HEK293T (cell line): ENCODE data around the gene HOXC5.

ENCODE experiments used
- CTCF ChIA-PET: fragments of 350-600 bp; formaldehyde crosslinking; extraction: SDS; loops from one replicate; lab custom pipeline; 2021; ENCODE audit warnings: antibody characterized with exemption, inconsistent platforms; lab: Yijun Ruan, JAX
- POLR2A ChIA-PET: fragments of 350-600 bp; formaldehyde crosslinking; extraction: SDS; loops from one replicate; lab custom pipeline; 2020; ENCODE audit warnings: antibody characterized with exemption, inconsistent platforms; lab: Yijun Ruan, JAX
- DNase-seq: peaks from one replicate; pipeline ENCODE4 v3.0.0; 2012; ENCODE audit warnings: mixed read lengths; ENCODE audit errors: extremely low spot score
- ARNT ChIP-seq: fragments of 450-650 bp; IDR thresholded peaks from 2 replicates; pipeline ENCODE4 v1.6.1; 2017; ENCODE audit warnings: mild to moderate bottlenecking
- BHLHE40 ChIP-seq: fragments of 450-650 bp; IDR thresholded peaks from 2 replicates; pipeline ENCODE4 v1.6.1; 2016; ENCODE audit warnings: mild to moderate bottlenecking, moderate library complexity, borderline replicate concordance
- CTBP1 ChIP-seq: fragments of 450-650 bp; IDR thresholded peaks from 2 replicates; pipeline ENCODE4 v1.6.1; 2016; ENCODE audit warnings: borderline replicate concordance
- ELF4 ChIP-seq: fragments of 450-650 bp; IDR thresholded peaks from 2 replicates; pipeline ENCODE4 v1.6.1; 2017; ENCODE audit warnings: antibody characterized with exemption
- FOXA1 ChIP-seq: fragments of 450-650 bp; IDR thresholded peaks from 2 replicates; pipeline ENCODE4 v1.6.1; 2016; ENCODE audit warnings: mild to moderate bottlenecking
- FOXK2 ChIP-seq: fragments of 450-650 bp; IDR thresholded peaks from 2 replicates; pipeline ENCODE4 v1.6.1; 2016; ENCODE audit warnings: mild to moderate bottlenecking
- FOXM1 ChIP-seq: fragments of 450-650 bp; IDR thresholded peaks from 2 replicates; pipeline ENCODE4 v1.6.1; 2017; ENCODE audit warnings: mild to moderate bottlenecking, borderline replicate concordance
- HDGF ChIP-seq: fragments of 450-650 bp; IDR thresholded peaks from 2 replicates; pipeline ENCODE4 v1.6.1; 2017; ENCODE audit warnings: antibody characterized with exemption, borderline replicate concordance
- L3MBTL2 ChIP-seq: fragments of 450-650 bp; conservative IDR thresholded peaks from 2 replicates; pipeline ENCODE4 v1.6.1; 2016; ENCODE audit warnings: mild to moderate bottlenecking
- LEF1 ChIP-seq: fragments of 450-650 bp; IDR thresholded peaks from 2 replicates; pipeline ENCODE4 v1.6.1; 2017; ENCODE audit warnings: mild to moderate bottlenecking, borderline replicate concordance
- NFRKB ChIP-seq: fragments of 450-650 bp; IDR thresholded peaks from 2 replicates; pipeline ENCODE4 v1.6.1; 2016; ENCODE audit warnings: mild to moderate bottlenecking, moderate library complexity
- SP1 ChIP-seq: fragments of 450-650 bp; IDR thresholded peaks from 2 replicates; pipeline ENCODE4 v1.6.1; 2017
- SUZ12 ChIP-seq: fragments of 450-650 bp; IDR thresholded peaks from 2 replicates; pipeline ENCODE4 v1.6.1; 2016; ENCODE audit warnings: mild to moderate bottlenecking
- TARDBP ChIP-seq: fragments of 450-650 bp; IDR thresholded peaks from 2 replicates; pipeline ENCODE4 v1.6.1; 2016
- ZNF384 ChIP-seq: fragments of 450-650 bp; IDR thresholded peaks from 2 replicates; pipeline ENCODE4 v1.6.1; 2016
- TF ChIP-seq, protein P1 (sequence below): fragments of 450-650 bp; IDR thresholded peaks from 2 replicates; pipeline ENCODE4 v1.6.1; 2016

Gene HOXC5

DNA sequence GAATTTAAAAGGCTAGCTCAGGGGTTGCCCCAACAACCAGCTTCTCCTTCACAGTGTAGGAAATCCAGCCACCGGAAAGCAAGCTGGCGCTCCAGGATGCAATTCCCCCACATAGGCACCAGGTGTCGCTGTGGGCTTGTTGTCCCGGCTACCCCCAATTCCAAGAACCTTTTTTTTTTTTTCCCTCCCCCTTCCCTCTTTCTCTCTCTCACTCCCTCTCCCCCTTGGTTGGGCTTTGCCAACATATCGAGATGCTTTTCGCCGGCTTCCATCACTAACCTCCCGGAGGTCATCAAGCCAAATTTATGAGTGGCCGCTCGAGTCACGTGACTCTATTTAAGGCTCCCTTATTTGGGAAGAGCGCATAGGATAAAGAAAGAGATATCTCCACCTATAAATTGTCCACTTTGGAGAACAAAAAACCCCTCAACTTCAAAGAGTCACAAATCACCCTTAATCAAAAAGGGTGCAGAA lies at the start of gene HOXC5:
TSS of gene HOXC5 (plus strand) at position 424 of the 474 bp plus-strand sequence. CDS start 73 bp downstream, outside the sequence.
- TF ChIP-seq FOXA1 (no peak), SP1 (no peak), CTBP1 (peak; percentile 71), ZNF384 (peak; percentile 100)
- TF ChIP-seq, protein P1, sequence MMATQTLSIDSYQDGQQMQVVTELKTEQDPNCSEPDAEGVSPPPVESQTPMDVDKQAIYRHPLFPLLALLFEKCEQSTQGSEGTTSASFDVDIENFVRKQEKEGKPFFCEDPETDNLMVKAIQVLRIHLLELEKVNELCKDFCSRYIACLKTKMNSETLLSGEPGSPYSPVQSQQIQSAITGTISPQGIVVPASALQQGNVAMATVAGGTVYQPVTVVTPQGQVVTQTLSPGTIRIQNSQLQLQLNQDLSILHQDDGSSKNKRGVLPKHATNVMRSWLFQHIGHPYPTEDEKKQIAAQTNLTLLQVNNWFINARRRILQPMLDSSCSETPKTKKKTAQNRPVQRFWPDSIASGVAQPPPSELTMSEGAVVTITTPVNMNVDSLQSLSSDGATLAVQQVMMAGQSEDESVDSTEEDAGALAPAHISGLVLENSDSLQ: peak; percentile 79
- POLR2A ChIA-PET: interaction anchor here (0.7 to 1.8 kb wide), 12 partner anchors 16 to 175 kb away, joined by 3 to 8 read pairs (median 4); partner anchors contain the start of genes HOXC4, HOXC8 and SMUG1
- CTCF ChIA-PET: interaction anchor here (0.6 to 2.7 kb wide), 27 partner anchors 11 to 335 kb away, joined by 3 to 26 read pairs (median 5); partner anchors contain the start of genes HOXC10, HOXC8, HOXC9 and SMUG1
- peak; percentile 68 for DNase-seq

- ChIA-PET CTCF (no interaction called here), POLR2A (no interaction called here)
- DNase-seq: no peak
- TF ChIP-seq BHLHE40: no peak
- no peak for TF ChIP-seq FOXM1
- TF ChIP-seq HDGF: no peak
- TF ChIP-seq ZNF384: no peak
- TF ChIP-seq NFRKB: no peak
- TF ChIP-seq, protein P1: no peak
- no peak for TF ChIP-seq CTBP1
- no peak for TF ChIP-seq ARNT
- TF ChIP-seq FOXA1: no peak
- no peak for TF ChIP-seq TARDBP
Observed at GRCh38 chr12:53983568-53983949, 49.3 kb upstream of the HOXC5 start.

DNA sequence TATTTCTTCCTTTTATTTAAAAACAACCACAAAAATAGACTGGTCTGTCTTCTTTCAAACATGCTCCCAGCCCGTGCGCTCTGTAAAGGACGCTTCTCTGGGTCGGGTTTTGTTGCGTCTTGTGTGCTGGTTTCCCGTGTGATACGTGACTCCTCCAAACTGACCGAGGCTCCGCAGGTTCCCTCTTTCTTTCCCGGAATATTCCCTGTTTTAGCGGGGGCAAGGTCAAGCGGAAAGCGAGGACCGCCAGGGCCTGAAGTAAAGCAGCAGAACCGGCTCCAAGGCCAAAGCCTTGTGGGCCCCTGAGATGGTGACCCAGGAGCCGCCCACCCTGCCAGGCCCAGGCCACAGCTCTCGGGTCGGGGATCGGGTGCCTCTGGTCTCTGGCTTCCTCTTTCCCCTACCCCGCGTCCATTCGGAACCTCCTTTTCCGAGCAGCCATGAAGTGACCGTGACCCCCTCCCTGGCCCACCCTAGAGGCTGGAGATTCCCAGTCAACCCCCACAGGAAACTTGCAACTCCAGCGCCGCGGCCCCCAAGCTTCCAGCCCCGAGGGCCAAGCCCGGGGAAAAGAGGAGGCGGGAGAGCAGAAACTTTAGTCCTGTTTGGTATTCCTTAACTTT lies 48.8 kb upstream of the HOXC5 start:
- CTCF ChIA-PET: interaction anchor here (1.2 to 5.6 kb wide), 7 partner anchors 7 to 224 kb away, joined by 3 to 44 read pairs (median 8); partner anchors contain the start of genes HOXC5 and HOXC9
- DNase-seq: no peak
- POLR2A ChIA-PET: interaction anchor here (1.3 kb wide), 1 partner anchor 15 kb away, joined by 4 read pairs; no protein-coding TSS in a partner anchor
- TF ChIP-seq ARNT (no peak), ZNF384 (no peak), FOXK2 (no peak), FOXA1 (no peak)
- TF ChIP-seq, protein P1: no peak

GRCh38 chr12:53984901-53985691 lies 47.8 kb upstream of the HOXC5 start, which contains the start of gene HOXC10:
Gene HOXC10, plus strand, starts transcription at chr12:53985146. Its CDS starts 114 bp downstream, at chr12:53985260.
- ChIA-PET CTCF (interaction anchor here (0.6 to 5.6 kb wide), 40 partner anchors 9 to 357 kb away, joined by 3 to 44 read pairs (median 3); partner anchors contain the start of genes HOXC4, HOXC5, HOXC6 and HOXC8), POLR2A (interaction anchor here (0.5 to 4.9 kb wide), 11 partner anchors 12 to 223 kb away, joined by 3 to 69 read pairs (median 4); partner anchors contain the start of genes HOXC11 and HOXC9)
- TF ChIP-seq NFRKB (no peak), SUZ12 (no peak), FOXA1 (no peak), FOXK2 (no peak), LEF1 (no peak), L3MBTL2 (no peak; the same call in 1 of the 2 replicates), ARNT (no peak), CTBP1 (no peak), ELF4 (no peak), FOXM1 (no peak), BHLHE40 (no peak), TARDBP (no peak), ZNF384 (no peak), SP1 (no peak), HDGF (no peak)
- TF ChIP-seq, protein P1: no peak
- DNase-seq: peak; percentile 85

GRCh38 chr12:53985692-53985993 lies 47.2 kb upstream of the HOXC5 start:
- POLR2A ChIA-PET: interaction anchor here (0.5 to 4.9 kb wide), 10 partner anchors 10 to 222 kb away, joined by 3 to 69 read pairs (median 4); partner anchors contain the start of genes HOXC5 and HOXC9
- TF ChIP-seq L3MBTL2 (peak; percentile 64), CTBP1 (no peak)
- CTCF ChIA-PET: interaction anchor here (0.6 to 5.6 kb wide), 12 partner anchors 13 to 230 kb away, joined by 3 to 44 read pairs (median 5); partner anchors contain the start of gene HOXC9
- DNase-seq: no peak
